CD14-positive monocyte (primary cell): ENCODE data around the gene MADD. TPM values are rescaled to one million over a fixed set of nuclear protein-coding genes. Genes with fewer than 3 reads are reported as not detected.

Experiments used
- DNase-seq, 3 donors: peaks; one replicate each; pipeline ENCODE4 v3.0.0-alpha.2; 2011 to 2022
- H2AFZ ChIP-seq: 2 replicates; pipeline ENCODE4 v1.6.0; 2012; ENCODE audit warnings: mild to moderate bottlenecking, low read depth, low read length, inconsistent platforms; ENCODE audit not compliant: insufficient read depth, poor library complexity, severe bottlenecking
- H3K27ac ChIP-seq, 2 donors: 1 replicate in 1 of 2; 2 replicates in 1 of 2; pipeline ENCODE4 v1.5.1; 2012 to 2013; ENCODE audit warnings: low read length in 2 of 2, control low read depth in 1 of 2, inconsistent platforms in 1 of 2, low read depth in 1 of 2, mild to moderate bottlenecking in 1 of 2
- H3K27me3 ChIP-seq, 2 donors: one replicate each; pipeline versions ENCODE4 v1.6.0 to v1.6.1; 2011 to 2013; ENCODE audit warnings: low read length in 2 of 2; ENCODE audit not compliant: control insufficient read depth in 2 of 2, insufficient read depth in 2 of 2
- H3K36me3 ChIP-seq, 2 donors: replicated peaks in 1 of 2; 1 replicate in 1 of 2; 2 replicates in 1 of 2; pipeline versions ENCODE4 v1.5.1 to v1.6.1; 2012 to 2013; ENCODE audit warnings: low read length in 2 of 2, control low read depth in 1 of 2, inconsistent platforms in 1 of 2, mild to moderate bottlenecking in 1 of 2; ENCODE audit not compliant: insufficient read depth in 2 of 2, control insufficient read depth in 1 of 2
- H3K4me1 ChIP-seq, 2 donors: 1 replicate in 1 of 2; 2 replicates in 1 of 2; pipeline versions ENCODE4 v1.5.1 to v1.6.1; 2012 to 2013; ENCODE audit warnings: low read length in 2 of 2, control low read depth in 1 of 2, inconsistent platforms in 1 of 2, mild to moderate bottlenecking in 1 of 2, moderate library complexity in 1 of 2; ENCODE audit not compliant: insufficient read depth in 2 of 2, control insufficient read depth in 1 of 2
- H3K4me2 ChIP-seq: replicated peaks from 2 replicates; pipeline ENCODE3; 2012; ENCODE audit warnings: low read length, moderate library complexity, mild to moderate bottlenecking; ENCODE audit not compliant: poor library complexity, severe bottlenecking; ENCODE audit errors: extremely low read depth
- H3K4me3 ChIP-seq, 3 experiments: fragments of 200-600 bp in 1 of 3; sonication (generic) in 1 of 3; replicated peaks in 1 of 3; 1 replicate in 2 of 3; 2 replicates in 1 of 3; pipeline ENCODE4 v1.5.1; 2011 to 2013; ENCODE audit warnings: low read length in 3 of 3, mild to moderate bottlenecking in 3 of 3, control low read depth in 2 of 3, low read depth in 2 of 3, inconsistent platforms in 1 of 3, moderate library complexity in 1 of 3
- H3K79me2 ChIP-seq: 2 replicates; pipeline ENCODE4 v1.6.0; 2012; ENCODE audit warnings: mild to moderate bottlenecking, control low read depth, inconsistent platforms, low read length, moderate library complexity; ENCODE audit not compliant: insufficient read depth
- H3K9ac ChIP-seq: 2 replicates; pipeline ENCODE4 v1.6.0; 2017; ENCODE audit warnings: low read length, mild to moderate bottlenecking; ENCODE audit not compliant: insufficient read depth, poor library complexity, severe bottlenecking
- H3K9me3 ChIP-seq, 2 donors: replicated peaks in 1 of 2; 1 replicate in 1 of 2; 2 replicates in 1 of 2; pipeline versions ENCODE4 v1.5.1 to v1.6.1; 2012 to 2013; ENCODE audit warnings: low read length in 2 of 2, control low read depth in 1 of 2; ENCODE audit not compliant: control insufficient read depth in 1 of 2, insufficient read depth in 1 of 2
- H4K20me1 ChIP-seq: 2 replicates; pipeline ENCODE4 v1.6.0; 2012; ENCODE audit warnings: mild to moderate bottlenecking, low read length, control low read depth, moderate library complexity; ENCODE audit not compliant: insufficient read depth
- H3K27ac Mint-ChIP-seq, 7 donors: one replicate each; pipeline ENCODE4 v1.8.0; 2020; ENCODE audit warnings: mild to moderate bottlenecking in 7 of 7, mixed read lengths in 7 of 7, moderate library complexity in 6 of 7, inconsistent platforms in 2 of 7
- H3K27me3 Mint-ChIP-seq, 3 donors: one replicate each; pipeline ENCODE4 v1.8.0; 2021 to 2022; ENCODE audit warnings: low read depth in 3 of 3, mild to moderate bottlenecking in 3 of 3, mixed read lengths in 3 of 3, moderate library complexity in 3 of 3, inconsistent platforms in 1 of 3
- H3K36me3 Mint-ChIP-seq, 2 donors: one replicate each; pipeline ENCODE4 v1.8.0; 2020; ENCODE audit warnings: mixed read lengths in 2 of 2, inconsistent platforms in 1 of 2, mild to moderate bottlenecking in 1 of 2
- H3K4me1 Mint-ChIP-seq: one replicate; pipeline ENCODE4 v1.8.0; 2020; ENCODE audit warnings: mild to moderate bottlenecking, mixed read lengths
- H3K4me3 Mint-ChIP-seq, 2 donors: one replicate each; pipeline ENCODE4 v1.8.0; 2020; ENCODE audit warnings: mild to moderate bottlenecking in 2 of 2, mixed read lengths in 2 of 2, moderate library complexity in 1 of 2
- H3K9me3 Mint-ChIP-seq, 7 donors: one replicate each; pipeline ENCODE4 v1.8.0; 2020 to 2022; ENCODE audit warnings: mixed read lengths in 7 of 7, mild to moderate bottlenecking in 6 of 7, moderate library complexity in 6 of 7, inconsistent platforms in 2 of 7
- WGBS: methylation state at CpG from one replicate; pipeline ENCODE4 v1.1.5; 2013; ENCODE audit warnings: missing lambda C conversion rate; ENCODE audit not compliant: insufficient coverage; 5-methylcytosine and 5-hydroxymethylcytosine counted together
- intact Hi-C, 2 donors: fragments of 100-400 bp; cut with micrococcal nuclease; formaldehyde crosslinking; loops; one replicate each; pipeline versions ENCODE4 v1.15.0 to v1.15.1; 2023
- polyA plus RNA-seq, 3 donors: library from polyadenylated mRNA; depleted of rRNA in 1 of 3; unstranded in 2 of 3; stranded (reverse) in 1 of 3; fragments of 300-500 nt in 2 of 3; fragments of >200 nt in 1 of 3; fragmentation: Illumina TruSeq in 2 of 3; gene quantifications; 1 replicate in 2 of 3; 2 replicates in 1 of 3; pipeline ENCODE4 v1.2.3, GENCODE V29; 2012 to 2021
- TF ChIP-seq, protein P1 (sequence below): fragments of 200-600 bp; IDR thresholded peaks from one replicate; pipeline ENCODE4 v1.8.0; 2022; ENCODE audit warnings: antibody characterized with exemption, mild to moderate bottlenecking

MADD gene
- polyA plus RNA-seq, 3 donors, result 6.4 to 58.1 (median 12.2) TPM

DNA sequence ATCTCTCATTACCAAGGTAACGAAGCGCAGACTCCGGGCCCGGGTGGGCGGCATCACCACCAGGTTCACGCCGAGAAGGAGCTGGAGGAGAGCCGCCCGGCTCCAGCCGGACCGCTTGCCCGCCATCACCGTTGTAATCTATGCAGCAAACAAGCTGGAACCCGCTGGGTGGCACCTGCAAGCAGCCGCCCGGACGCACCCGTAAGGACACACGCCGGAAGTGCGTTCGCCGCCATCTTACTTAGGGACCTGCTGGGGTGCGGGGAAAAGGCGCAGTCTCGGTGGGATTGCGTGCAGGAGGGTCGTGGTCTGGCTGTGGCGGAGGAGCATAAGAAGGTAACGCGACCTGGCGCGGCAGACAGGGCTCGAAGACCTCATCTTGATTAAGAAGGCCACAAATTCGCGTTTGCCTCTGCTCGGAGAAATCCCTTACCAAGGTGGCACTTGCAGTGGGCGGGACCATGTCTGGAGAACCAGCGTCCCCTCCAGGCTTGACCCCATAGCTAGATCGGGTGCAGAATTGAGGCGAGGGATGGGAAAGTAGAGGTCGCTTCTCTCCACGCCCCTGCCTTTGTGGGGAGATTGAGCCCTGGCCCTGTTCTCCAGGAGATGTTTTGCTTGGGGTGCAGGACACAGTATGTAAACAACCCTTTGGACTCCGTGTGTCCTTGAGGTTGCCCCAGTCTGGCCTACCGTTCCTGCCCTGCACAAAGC is 21.1 kb upstream of the MADD start, which contains the start of gene ACP2:
TSS of gene ACP2 (minus strand) at position 151 of the 714 bp plus-strand sequence. CDS start at position 126, 25 bp downstream.
- Histone ChIP-seq H3K27ac (peak within 1 kb of the TSS; percentile 61 to 92), H3K79me2 (peaks cover 27% of the 10 kb centered on the region), H3K27me3 (no peaks in the 10 kb centered on the region), H3K4me3 (peak within 1 kb of the TSS; percentile 76 to 97 (median 95)), H2AFZ (peak within 1 kb of the TSS; percentile 91), H3K9ac (peak within 1 kb of the TSS; percentile 81), H3K4me1 (peaks cover 20 to 25% of the 10 kb centered on the region in 2 donors), H4K20me1 (no peaks in the 10 kb centered on the region), H3K4me2 (peak within 1 kb of the TSS; percentile 92), H3K9me3 (no peaks in the 10 kb centered on the region), H3K36me3 (peaks cover 20 to 32% of the 10 kb centered on the region in 2 donors)
- Mint-ChIP-seq H3K36me3 (peaks cover 27 to 32% of the 10 kb centered on the region in 2 donors), H3K27ac (peak within 1 kb of the TSS; percentile 92 to 99 (median 98)), H3K9me3 (peaks cover 0 to 2% (median 0%) of the 10 kb centered on the region in 7 donors), H3K27me3 (no peaks in the 10 kb centered on the region), H3K4me3 (peak within 1 kb of the TSS; percentile 95 to 100), H3K4me1 (peaks cover 26% of the 10 kb centered on the region)
- peak; percentile 81 to 87 (median 84) for DNase-seq
- under 1% methylated on average over 39 of the region's 45 CpGs for WGBS
- TF ChIP-seq, protein P1, sequence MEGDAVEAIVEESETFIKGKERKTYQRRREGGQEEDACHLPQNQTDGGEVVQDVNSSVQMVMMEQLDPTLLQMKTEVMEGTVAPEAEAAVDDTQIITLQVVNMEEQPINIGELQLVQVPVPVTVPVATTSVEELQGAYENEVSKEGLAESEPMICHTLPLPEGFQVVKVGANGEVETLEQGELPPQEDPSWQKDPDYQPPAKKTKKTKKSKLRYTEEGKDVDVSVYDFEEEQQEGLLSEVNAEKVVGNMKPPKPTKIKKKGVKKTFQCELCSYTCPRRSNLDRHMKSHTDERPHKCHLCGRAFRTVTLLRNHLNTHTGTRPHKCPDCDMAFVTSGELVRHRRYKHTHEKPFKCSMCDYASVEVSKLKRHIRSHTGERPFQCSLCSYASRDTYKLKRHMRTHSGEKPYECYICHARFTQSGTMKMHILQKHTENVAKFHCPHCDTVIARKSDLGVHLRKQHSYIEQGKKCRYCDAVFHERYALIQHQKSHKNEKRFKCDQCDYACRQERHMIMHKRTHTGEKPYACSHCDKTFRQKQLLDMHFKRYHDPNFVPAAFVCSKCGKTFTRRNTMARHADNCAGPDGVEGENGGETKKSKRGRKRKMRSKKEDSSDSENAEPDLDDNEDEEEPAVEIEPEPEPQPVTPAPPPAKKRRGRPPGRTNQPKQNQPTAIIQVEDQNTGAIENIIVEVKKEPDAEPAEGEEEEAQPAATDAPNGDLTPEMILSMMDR, result no peak
- intact Hi-C loops, result loop anchor here (1.0 to 10.0 kb wide), 3 partner anchors 20 to 317 kb away; partner anchors contain the start of gene CSTPP1 (in 1 of the 2)

DNA sequence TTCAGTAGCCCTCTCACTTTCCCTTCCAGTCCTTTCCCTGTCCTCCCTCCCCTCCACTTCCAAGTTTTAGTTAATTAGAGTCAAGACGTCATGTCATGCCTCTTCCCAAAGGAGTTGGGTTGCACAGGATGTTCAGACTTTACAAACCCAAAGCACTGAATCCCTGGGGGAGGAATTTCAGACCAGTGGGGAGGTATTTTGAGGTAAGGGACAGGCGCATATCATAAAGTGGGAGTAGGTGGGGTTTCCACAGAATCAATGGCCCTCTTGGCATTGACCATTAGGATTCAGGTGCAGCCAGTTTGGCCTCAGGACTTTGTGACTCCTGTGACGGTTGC is 20.6 kb upstream of the MADD start:
- Mint-ChIP-seq H3K36me3 (peaks cover 23 to 28% of the 10 kb centered on the region in 2 donors), H3K4me1 (peaks cover 31% of the 10 kb centered on the region)
- peak overlapping the region; percentile 81 for H3K9ac ChIP-seq

More for the DNA sequence above, 20.6 kb upstream of the MADD start:
- Mint-ChIP-seq H3K9me3 (peaks cover 0 to 2% (median 0%) of the 10 kb centered on the region in 7 donors), H3K27ac (peak overlapping the region in 5 of 7 donors; percentile 92 to 99 (median 98)), H3K4me3 (peak overlapping the region; percentile 95 to 100), H3K27me3 (no peaks in the 10 kb centered on the region)
- H3K9me3 ChIP-seq, result no peaks in the 10 kb centered on the region
- H3K27me3 ChIP-seq, result no peaks in the 10 kb centered on the region
- TF ChIP-seq, protein P1, result no peak
- H3K27ac ChIP-seq, result peak overlapping the region in 1 of 2 donors; percentile 92
- no peaks in the 10 kb centered on the region for H4K20me1 ChIP-seq
- H3K36me3 ChIP-seq, result peaks cover 18 to 26% of the 10 kb centered on the region in 2 donors
- H3K4me3 ChIP-seq, result peak overlapping the region; percentile 76 to 97 (median 95)
- peaks cover 25 to 31% of the 10 kb centered on the region in 2 donors for H3K4me1 ChIP-seq
- 100% methylated on average over 2 of the region's 3 CpGs for WGBS
- H3K4me2 ChIP-seq, result peak overlapping the region; percentile 92
- intact Hi-C loops, result loop anchor here (1.0 to 10.0 kb wide), 3 partner anchors 20 to 317 kb away; partner anchors contain the start of gene CSTPP1 (in 1 of the 2)
- DNase-seq, result no peak
- H2AFZ ChIP-seq, result peak overlapping the region; percentile 91
- H3K79me2 ChIP-seq, result peaks cover 27% of the 10 kb centered on the region
